ENCODE results near the gene TMEM256.

TMEM256 gene

DNA sequence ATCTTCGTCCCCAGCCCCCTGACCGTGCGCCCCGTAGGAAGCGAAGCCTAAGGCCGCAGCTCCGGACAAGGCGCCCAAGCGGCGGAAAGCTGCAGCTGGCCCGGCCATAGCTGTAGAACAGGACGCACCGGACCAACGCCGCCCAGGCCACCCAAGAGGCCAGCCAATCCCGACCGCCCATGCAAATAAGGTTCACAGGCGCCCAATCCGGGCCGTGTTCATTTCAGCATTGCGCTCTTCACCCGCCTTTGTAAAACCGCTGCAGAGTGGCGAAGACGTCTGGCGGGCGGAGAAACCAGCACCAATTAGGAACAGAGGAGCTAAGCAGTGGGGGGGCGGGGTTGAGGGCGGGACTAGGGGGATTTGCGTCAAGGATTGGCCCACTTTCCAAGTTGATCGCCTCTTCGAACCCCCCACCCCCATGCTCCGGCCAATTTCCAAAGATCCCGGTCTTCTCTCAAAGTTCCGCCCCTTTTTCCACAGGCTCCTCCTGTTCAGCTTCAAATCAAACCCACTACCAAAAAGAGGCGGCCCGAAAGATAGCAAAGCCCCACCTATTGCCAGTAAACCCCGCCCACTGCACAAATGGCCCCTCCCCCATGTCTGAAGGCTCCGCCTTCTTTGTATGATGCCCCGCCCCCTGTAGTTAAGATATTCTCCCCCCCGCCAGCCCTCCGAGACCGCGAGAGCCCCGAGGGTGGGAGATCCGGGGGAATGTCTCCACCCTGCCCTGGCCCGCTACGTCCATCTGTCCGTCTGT, at the start of gene TMEM256:
Gene TMEM256, minus strand, starts transcription at position 121 of the 760 bp plus-strand sequence. Its CDS starts 13 bp downstream, at position 108.
- peak; percentile 99 for DNase-seq
- TF ChIP-seq GATA1 (IDR thresholded peaks at IDR 0.05; ENCODE audit: low read depth, low read length) (no peak), POLR2A (IDR thresholded peaks at IDR 0.05; ENCODE audit: low read length) (peak; percentile 83)

DNA sequence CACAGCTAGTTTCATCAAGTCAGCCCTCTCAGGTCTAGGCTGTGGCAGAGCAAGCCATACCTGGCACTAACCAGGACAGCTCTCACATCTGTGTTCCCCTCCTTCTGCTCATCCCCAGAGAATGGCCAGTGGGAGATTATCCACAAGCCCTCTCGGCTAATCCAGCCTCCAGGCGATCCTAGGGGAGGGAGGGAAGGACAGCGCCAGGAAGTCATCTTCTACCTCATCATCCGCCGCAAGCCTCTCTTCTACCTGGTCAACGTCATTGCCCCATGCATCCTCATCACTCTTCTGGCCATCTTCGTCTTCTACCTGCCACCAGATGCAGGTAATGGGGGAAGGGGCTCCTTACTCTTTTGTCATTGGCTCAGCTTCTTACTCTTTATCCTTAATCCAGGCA, 44.6 kb upstream of the TMEM256 start:
- DNase-seq: no peak
- TF ChIP-seq POLR2A (IDR thresholded peaks at IDR 0.05; ENCODE audit: low read length) (no peak), GATA1 (IDR thresholded peaks at IDR 0.05; ENCODE audit: low read depth, low read length) (no peak)

DNA sequence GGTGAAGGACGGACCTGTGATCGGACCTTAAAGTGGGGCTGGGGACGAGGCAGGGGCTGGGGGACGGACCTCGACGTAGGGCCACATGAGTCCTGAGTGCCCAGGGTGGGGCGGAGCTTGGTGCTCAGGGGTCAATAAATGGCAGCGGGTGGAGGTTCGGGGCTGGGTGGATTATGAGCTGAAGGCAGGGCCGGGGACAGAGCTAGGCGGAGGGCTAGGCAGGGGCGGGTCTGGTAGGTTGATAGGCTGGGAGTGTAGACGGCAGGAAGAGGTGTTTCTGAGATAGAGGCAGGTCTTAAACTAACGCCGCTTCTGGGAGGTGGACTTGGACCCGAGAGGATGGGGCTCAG, 41.7 kb upstream of the TMEM256 start:
- no peak for TF ChIP-seq POLR2A (IDR thresholded peaks at IDR 0.05; ENCODE audit: low read length)
- TF ChIP-seq GATA1 (IDR thresholded peaks at IDR 0.05; ENCODE audit: low read depth, low read length): no peak
- DNase-seq: peak; percentile 63 to 65

DNA sequence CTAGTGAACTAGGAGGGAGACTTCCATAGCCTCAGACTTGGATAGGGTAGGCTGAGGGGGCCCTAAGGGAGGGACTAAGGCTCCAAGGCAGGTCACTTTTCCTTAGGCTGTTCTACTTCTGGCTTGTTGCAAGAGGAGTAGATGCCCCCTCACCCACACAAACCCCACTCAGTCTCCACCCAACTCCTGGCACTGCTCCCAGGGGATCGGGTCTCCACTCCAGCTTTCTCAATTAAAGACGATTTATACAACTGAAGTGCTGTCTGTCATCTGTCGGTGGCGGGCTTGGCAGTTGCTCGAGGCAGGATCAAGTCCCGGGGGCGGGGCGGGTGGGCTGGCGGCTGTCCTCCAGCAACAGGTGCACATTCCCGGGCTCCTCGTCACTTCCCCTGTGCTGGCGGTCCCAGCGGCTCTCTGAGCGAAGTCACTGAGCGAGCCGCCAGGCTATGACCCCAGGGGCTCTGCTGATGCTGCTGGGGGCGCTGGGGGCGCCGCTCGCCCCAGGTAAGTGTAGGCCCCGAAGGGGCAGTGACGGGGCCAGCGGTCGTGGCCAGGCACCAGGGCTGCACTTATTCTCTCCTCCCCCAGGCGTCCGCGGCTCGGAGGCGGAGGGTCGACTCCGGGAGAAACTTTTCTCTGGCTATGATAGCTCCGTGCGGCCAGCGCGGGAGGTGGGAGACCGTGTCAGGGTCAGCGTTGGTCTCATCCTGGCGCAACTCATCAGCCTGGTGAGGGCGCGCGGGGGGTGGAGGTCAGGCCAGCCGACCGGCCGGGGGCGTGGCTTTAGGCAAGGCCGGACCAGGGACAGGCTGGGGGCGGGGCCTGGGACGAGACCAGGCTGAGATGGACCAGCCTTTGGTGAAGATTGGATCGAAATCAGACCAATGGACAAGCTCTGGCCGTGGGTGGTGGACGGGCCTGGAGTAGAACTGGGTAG, 41.1 kb upstream of the TMEM256 start, which contains the start of gene CHRNB1:
Gene CHRNB1, plus strand, starts transcription at position 380 of the 937 bp plus-strand sequence. Its CDS starts 67 bp downstream, at position 447.
- TF ChIP-seq GATA1 (IDR thresholded peaks at IDR 0.05; ENCODE audit: low read depth, low read length): no peak
- no peak for TF ChIP-seq POLR2A (IDR thresholded peaks at IDR 0.05; ENCODE audit: low read length)
- peak; percentile 74 to 75 for DNase-seq

DNA sequence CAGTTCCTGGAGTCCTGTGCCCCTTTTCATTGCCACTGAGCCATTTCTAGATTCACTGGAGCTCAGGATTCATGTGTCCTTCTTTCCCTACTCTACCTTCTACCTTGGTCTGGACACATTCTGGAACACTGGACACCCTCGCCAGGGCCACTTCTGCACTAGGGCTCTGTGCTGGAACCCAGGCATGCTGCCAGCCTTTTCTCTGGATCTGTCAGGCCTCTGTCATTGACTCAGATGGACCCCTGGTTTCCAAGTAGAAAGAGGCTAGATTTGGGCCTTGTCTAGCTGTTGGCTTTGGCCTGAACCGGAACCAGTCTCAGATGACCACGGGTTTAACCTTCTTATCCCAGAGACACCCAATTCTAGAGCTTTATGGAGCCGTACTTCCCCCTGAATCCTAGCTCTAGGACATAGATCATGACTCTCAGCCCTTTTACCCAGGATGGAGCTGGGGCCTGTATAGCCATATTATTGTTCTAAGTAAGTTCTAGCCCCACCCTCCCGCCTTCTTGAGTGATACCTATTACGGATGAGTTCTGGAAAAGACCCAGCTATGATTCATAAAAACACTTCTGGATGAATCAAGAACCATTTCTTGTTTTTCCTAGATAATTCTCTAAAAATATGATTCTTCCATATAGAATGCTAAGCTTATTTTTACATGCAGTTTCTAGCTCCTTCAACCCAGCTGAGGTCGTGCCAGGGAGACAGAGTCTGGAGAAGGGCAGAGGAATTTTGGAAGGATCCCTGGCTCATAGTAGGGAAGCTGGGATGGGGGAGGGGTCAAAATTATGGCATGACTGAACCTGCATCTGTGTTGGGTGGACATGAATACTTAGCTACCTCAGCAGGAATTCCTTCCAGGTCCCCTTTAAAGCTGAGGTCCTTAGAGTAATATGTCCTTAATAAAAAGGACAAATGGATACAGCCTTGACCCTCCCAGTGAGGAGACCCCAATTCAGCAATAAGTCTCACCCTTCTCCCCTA, 39.9 kb upstream of the TMEM256 start:
- TF ChIP-seq GATA1 (IDR thresholded peaks at IDR 0.05; ENCODE audit: low read depth, low read length): no peak
- no peak for TF ChIP-seq POLR2A (IDR thresholded peaks at IDR 0.05; ENCODE audit: low read length)
- DNase-seq: no peak

DNA sequence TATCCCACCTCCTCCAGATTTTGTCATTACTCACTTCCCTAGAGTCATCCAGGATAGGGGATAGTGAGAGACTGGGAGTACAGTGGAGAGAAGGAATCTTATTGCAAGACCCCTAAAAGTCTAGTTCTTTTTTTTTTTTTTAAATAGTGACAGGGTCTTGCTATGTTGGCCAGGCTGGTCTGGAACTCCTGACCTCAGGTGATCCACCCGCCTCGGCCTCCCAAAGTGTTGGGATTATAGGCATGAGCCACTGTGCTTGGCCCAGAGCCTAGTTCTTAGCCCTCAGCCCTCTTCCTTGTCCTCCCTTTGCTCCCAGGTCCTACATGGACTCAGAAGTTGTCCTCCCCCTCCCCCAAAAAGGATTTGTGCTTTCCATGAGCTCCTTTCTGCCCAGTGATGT, 38.2 kb upstream of the TMEM256 start:
- TF ChIP-seq GATA1 (IDR thresholded peaks at IDR 0.05; ENCODE audit: low read depth, low read length): no peak
- TF ChIP-seq POLR2A (IDR thresholded peaks at IDR 0.05; ENCODE audit: low read length): no peak
- DNase-seq: no peak

DNA sequence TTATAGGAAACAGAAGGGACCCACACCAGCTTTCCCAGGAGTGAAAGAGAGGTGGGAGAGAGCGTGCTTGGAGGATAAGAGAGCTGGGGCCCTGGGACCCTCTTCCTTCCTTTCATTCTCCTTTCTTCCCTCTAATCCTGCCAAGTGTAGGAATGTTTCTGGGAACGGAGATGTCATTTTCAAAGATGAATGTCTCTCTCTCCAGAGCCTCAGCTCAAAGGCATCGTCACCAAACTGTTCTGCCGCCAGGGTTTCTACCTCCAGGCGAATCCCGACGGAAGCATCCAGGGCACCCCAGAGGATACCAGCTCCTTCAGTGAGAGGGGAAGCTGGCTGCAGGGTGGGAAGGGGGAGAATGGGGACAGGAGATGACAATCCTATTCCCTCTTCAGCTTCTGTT, 37.4 kb upstream of the TMEM256 start:
- TF ChIP-seq POLR2A (IDR thresholded peaks at IDR 0.05; ENCODE audit: low read length) (no peak), GATA1 (IDR thresholded peaks at IDR 0.05; ENCODE audit: low read depth, low read length) (no peak)
- no peak for DNase-seq

DNA sequence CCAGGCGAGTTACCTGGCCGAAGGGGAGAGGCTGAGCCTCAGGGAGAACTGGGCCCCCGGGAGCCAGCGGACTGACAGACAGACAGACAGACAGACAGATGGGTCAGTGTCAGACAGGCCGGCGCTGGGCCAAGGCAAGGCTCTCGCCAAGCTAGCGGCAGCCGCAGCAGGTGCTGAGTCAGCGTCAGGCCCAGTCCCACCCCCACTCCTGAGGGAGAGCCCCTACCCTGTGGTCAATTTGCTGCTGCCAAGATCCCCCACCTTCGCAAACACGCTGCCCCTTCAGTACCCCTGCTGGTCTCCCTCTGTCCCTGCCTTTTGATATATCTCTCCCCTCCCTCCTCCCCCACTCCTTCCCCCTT, 36.9 kb upstream of the TMEM256 start:
- TF ChIP-seq GATA1 (IDR thresholded peaks at IDR 0.05; ENCODE audit: low read depth, low read length): no peak
- TF ChIP-seq POLR2A (IDR thresholded peaks at IDR 0.05; ENCODE audit: low read length): no peak
- DNase-seq: peak; percentile 65 to 73

DNA sequence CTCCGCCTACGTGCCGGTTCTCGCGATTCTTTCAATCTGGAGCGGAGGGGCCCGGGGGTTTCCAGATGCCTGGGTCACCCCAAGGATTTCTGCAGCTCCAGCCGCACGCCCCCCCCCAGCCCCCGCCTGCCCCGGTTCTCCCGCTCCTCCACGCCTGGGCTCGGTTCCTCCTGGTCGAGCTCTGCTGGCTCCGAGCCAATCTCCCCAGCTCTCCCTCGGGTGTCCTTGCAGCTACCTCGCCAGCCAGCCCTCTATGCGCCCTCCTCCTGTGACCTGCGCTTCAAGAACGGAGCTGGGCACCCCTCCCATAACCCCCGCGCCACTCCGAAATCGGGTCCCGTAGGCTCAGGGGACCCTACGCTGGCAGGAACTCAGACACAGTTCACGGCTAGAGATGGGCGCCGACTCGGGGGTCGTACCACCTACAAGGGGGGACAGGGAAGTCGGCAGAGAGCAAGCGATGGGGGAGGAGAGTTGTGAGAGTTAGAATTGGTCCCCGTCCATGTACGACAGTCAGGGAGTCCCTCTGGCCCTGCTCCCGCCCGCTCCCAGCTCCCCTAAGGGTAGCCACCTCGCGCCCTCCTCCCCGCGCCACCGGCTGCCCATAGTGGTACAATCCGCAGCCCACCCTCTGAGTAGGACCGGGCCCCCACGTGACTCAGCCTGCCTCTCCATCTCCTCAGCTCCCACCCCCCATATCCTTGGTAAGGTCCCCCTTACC, 36.4 kb upstream of the TMEM256 start:
- peak; percentile 47 to 60 for DNase-seq
- no peak for TF ChIP-seq POLR2A (IDR thresholded peaks at IDR 0.05; ENCODE audit: low read length)

DNA sequence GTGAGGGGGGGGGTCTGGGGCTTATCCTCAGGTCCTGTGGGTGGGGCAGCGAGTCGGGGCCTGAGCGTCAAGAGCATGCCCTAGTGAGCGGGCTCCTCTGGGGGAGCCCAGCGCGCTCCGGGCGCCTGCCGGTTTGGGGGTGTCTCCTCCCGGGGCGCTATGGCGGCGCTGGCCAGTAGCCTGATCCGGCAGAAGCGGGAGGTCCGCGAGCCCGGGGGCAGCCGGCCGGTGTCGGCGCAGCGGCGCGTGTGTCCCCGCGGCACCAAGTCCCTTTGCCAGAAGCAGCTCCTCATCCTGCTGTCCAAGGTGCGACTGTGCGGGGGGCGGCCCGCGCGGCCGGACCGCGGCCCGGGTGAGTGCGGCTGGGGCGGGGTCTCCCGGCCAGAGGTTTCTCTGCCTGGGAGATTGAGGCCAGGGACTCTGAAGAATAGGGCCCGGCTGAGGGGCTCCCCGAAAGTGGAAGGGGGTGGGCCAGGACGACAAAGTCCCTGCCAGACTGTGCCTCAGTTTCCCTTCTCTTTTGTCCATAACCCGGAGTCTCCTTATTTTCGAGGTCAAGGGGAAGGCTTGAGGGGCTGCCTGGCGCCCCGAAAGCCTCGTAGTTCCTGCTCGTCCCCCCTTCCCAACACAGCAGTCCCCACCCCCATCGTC, 35.7 kb upstream of the TMEM256 start, which contains the start of gene FGF11:
Gene FGF11, plus strand, starts transcription at position 51 of the 651 bp plus-strand sequence. Its CDS starts 109 bp downstream, at position 160.
- TF ChIP-seq GATA1 (IDR thresholded peaks at IDR 0.05; ENCODE audit: low read depth, low read length): no peak
- no peak for TF ChIP-seq POLR2A (IDR thresholded peaks at IDR 0.05; ENCODE audit: low read length)
- DNase-seq: no peak

DNA sequence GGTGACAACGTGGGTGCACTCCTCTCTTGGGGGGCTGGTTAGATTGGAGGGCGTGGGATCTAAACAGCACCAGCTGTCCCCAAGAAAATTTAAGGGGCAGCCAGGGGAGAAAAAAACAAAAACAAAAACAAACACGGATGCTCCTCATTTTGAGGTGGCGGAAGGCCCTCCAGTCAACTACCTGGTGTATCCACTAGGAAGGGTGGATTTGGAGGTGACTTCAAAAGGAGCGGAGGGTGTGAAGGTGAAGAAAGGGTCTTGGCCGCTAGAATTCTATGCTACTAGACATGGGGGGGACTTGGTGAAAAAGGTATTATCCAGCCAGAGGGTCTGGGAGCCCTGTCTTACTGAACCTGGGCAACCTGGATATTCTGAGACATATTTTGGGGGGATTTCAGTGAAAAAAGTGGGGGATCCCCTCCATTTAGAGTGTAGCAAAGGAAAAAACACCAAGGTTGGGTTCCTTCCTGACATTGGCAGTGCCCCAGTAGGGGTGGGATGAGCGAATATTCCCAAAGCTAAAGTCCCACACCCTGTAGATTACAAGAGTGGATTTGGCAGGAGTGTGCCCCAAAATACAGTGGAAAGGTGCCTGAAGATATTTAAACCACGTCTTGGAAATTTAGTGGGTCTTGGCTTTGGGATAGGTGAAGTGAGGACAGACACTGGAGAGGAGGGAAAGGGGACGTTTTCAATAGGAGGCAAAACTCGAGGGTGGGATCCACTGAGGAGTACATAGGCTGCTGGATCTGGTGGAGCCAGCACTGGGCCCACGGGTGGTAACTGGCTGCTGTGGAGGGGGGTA, 35.0 kb upstream of the TMEM256 start:
- TF ChIP-seq POLR2A (IDR thresholded peaks at IDR 0.05; ENCODE audit: low read length): no peak
- no peak for TF ChIP-seq GATA1 (IDR thresholded peaks at IDR 0.05; ENCODE audit: low read depth, low read length)
- no peak for DNase-seq
